Trophoblast cell (in vitro differentiated cells and primary cell): ENCODE measurements around the gene RSRP1.

Experiments used
- DNase-seq, 2 donors: peaks; one replicate each; pipeline ENCODE4 v3.0.0-alpha.2; 2016
- H2AFZ ChIP-seq: 2 replicates; pipeline ENCODE4 v1.6.1; 2013; ENCODE audit warnings: low read length, moderate library complexity, mild to moderate bottlenecking; ENCODE audit not compliant: insufficient read depth, poor library complexity
- H2AK5ac ChIP-seq: 2 replicates; pipeline ENCODE4 v1.6.1; 2013; ENCODE audit warnings: mild to moderate bottlenecking, low read length
- H2BK120ac ChIP-seq: 2 replicates; pipeline ENCODE4 v1.6.1; 2013; ENCODE audit warnings: low read length, mild to moderate bottlenecking, moderate library complexity; ENCODE audit not compliant: insufficient read depth, poor library complexity
- H2BK12ac ChIP-seq: 2 replicates; pipeline ENCODE4 v1.6.1; 2013; ENCODE audit warnings: mild to moderate bottlenecking, low read length, moderate library complexity
- H2BK5ac ChIP-seq: 2 replicates; pipeline ENCODE4 v1.6.1; 2013; ENCODE audit warnings: low read length, low read depth, moderate library complexity, mild to moderate bottlenecking; ENCODE audit not compliant: poor library complexity
- H3K14ac ChIP-seq: 2 replicates; pipeline ENCODE4 v1.6.1; 2013; ENCODE audit warnings: mild to moderate bottlenecking, low read length
- H3K18ac ChIP-seq: 2 replicates; pipeline ENCODE4 v1.6.1; 2013; ENCODE audit warnings: mild to moderate bottlenecking, low read length
- H3K23ac ChIP-seq: 2 replicates; pipeline ENCODE4 v1.6.1; 2013; ENCODE audit warnings: low read length
- H3K27ac ChIP-seq: 2 replicates; pipeline ENCODE4 v1.5.1; 2013; ENCODE audit warnings: low read depth, mild to moderate bottlenecking, inconsistent platforms, low read length, moderate library complexity
- H3K27me3 ChIP-seq: 2 replicates; pipeline ENCODE4 v1.6.1; 2013; ENCODE audit warnings: inconsistent platforms, mild to moderate bottlenecking, low read length, moderate library complexity; ENCODE audit not compliant: insufficient read depth
- H3K36me3 ChIP-seq, 2 experiments: 1 replicate in 1 of 2; 2 replicates in 1 of 2; pipeline ENCODE4 v1.6.1; 2013; ENCODE audit warnings: low read length in 2 of 2, mild to moderate bottlenecking in 2 of 2, moderate library complexity in 1 of 2; ENCODE audit not compliant: insufficient read depth in 2 of 2, control insufficient read depth in 1 of 2
- H3K4ac ChIP-seq: 2 replicates; pipeline ENCODE4 v1.6.1; 2013; ENCODE audit warnings: low read depth, mild to moderate bottlenecking, low read length, moderate library complexity
- H3K4me1 ChIP-seq, 2 experiments: 1 replicate in 1 of 2; 2 replicates in 1 of 2; pipeline ENCODE4 v1.6.1; 2013; ENCODE audit warnings: low read length in 2 of 2, mild to moderate bottlenecking in 2 of 2, moderate library complexity in 1 of 2; ENCODE audit not compliant: insufficient read depth in 2 of 2, control insufficient read depth in 1 of 2
- H3K4me2 ChIP-seq: 2 replicates; pipeline ENCODE4 v1.6.1; 2013; ENCODE audit warnings: inconsistent platforms, mild to moderate bottlenecking, low read length, moderate library complexity
- H3K4me3 ChIP-seq: 2 replicates; pipeline ENCODE4 v1.5.1; 2013; ENCODE audit warnings: mild to moderate bottlenecking, low read depth, low read length, inconsistent platforms
- H3K79me1 ChIP-seq: one replicate; pipeline ENCODE4 v1.6.1; 2013; ENCODE audit warnings: low read length
- H3K79me2 ChIP-seq: 2 replicates; pipeline ENCODE4 v1.6.1; 2013; ENCODE audit warnings: low read length, mild to moderate bottlenecking; ENCODE audit not compliant: control insufficient read depth, insufficient read depth, poor library complexity
- H3K9ac ChIP-seq: 2 replicates; pipeline ENCODE4 v1.6.1; 2013; ENCODE audit warnings: mild to moderate bottlenecking, low read length
- H3K9me3 ChIP-seq: 2 replicates; pipeline ENCODE4 v1.6.1; 2013; ENCODE audit warnings: low read depth, mild to moderate bottlenecking, control low read depth, inconsistent platforms, low read length; ENCODE audit not compliant: insufficient read depth
- H4K12ac ChIP-seq: 2 replicates; pipeline ENCODE4 v1.6.1; 2013; ENCODE audit warnings: low read depth, mild to moderate bottlenecking, low read length, moderate library complexity
- H4K8ac ChIP-seq: 2 replicates; pipeline ENCODE4 v1.6.1; 2013; ENCODE audit warnings: low read depth, mild to moderate bottlenecking, low read length, moderate library complexity
- H4K91ac ChIP-seq: one replicate; pipeline ENCODE4 v1.6.1; 2013; ENCODE audit warnings: low read depth, mild to moderate bottlenecking, low read length, moderate library complexity
- WGBS: extraction: QIAGEN DNeasy Blood & Tissue Kit; methylation state at CpG from one replicate; pipeline ENCODE4 v1.1.7; 2013; ENCODE audit warnings: missing lambda C conversion rate; ENCODE audit not compliant: insufficient read length, insufficient coverage; ENCODE audit errors: extremely low coverage; 5-methylcytosine and 5-hydroxymethylcytosine counted together

RSRP1 gene

GRCh38 chr1:25246600-25247023, 642 bp downstream of the RSRP1 start:
- H2AK5ac ChIP-seq, result peak overlapping the region; percentile 65
- H2BK12ac ChIP-seq, result no peak overlapping the region
- peak overlapping the region; percentile 78 for H3K14ac ChIP-seq
- WGBS, result no CpG with 5 or more reads among the region's 53 CpGs
- peaks cover 14 to 16% of the 10 kb centered on the region in 2 experiments for H3K36me3 ChIP-seq
- H3K4me1 ChIP-seq, result peaks cover 0 to 2% of the 10 kb centered on the region in 2 experiments
- peaks cover 2% of the 10 kb centered on the region for H3K9me3 ChIP-seq
- peak overlapping the region; percentile 96 for H3K4me3 ChIP-seq
- peak overlapping the region; percentile 52 for H4K8ac ChIP-seq
- peak overlapping the region; percentile 82 for H3K4me2 ChIP-seq
- H3K23ac ChIP-seq, result no peak overlapping the region
- H3K27ac ChIP-seq, result peak overlapping the region; percentile 94
- peak overlapping the region; percentile 96 for H3K4ac ChIP-seq
- peak overlapping the region; percentile 50 for H2AFZ ChIP-seq
- peak overlapping the region; percentile 66 for H4K91ac ChIP-seq
- peaks cover 14% of the 10 kb centered on the region for H3K79me1 ChIP-seq
- DNase-seq, result no peak
- H3K18ac ChIP-seq, result peak overlapping the region; percentile 87
- H3K79me2 ChIP-seq, result peaks cover 13% of the 10 kb centered on the region
- H4K12ac ChIP-seq, result peak overlapping the region; percentile 34
- H2BK5ac ChIP-seq, result peak overlapping the region; percentile 22
- peak overlapping the region; percentile 81 for H3K9ac ChIP-seq
- H3K27me3 ChIP-seq, result no peaks in the 10 kb centered on the region
- H2BK120ac ChIP-seq, result peak overlapping the region; percentile 57

DNA sequence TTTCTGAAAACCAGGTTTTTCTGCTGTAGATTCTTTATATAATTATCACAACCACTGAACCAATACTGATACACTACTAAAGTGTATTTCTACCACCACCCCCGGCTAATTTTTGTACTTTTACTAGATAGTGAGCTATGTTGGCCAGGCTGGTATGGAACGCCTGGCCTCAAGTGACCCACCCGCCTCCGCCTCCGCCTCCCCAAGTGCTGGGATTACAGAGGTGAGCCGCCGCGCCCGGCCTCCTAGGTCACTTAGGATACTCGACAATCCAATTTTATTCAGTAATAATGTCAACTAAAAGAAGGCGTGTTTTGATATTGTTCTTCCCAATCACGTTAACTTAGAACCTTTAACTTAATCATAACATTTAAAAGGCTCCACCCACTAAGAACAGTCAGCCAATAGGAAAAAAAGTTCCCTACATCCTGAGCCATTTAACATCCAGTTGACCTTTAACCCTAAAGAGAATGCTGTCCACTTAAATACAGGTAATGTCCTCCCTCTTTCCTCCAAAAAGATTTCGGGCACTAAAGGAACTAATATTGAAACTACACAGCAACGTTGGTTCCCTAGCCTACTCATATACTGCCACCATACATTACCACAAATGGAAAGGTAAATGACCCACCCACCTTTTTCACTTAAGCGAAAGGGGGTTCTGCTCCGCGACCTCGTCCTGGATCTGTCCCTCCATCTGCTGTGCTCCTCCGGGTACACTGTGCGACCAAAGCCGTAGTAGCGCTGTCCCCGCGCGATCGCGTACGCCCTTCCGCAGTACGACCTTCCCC, 1.2 kb downstream of the RSRP1 start:
- H3K27me3 ChIP-seq, result no peaks in the 10 kb centered on the region
- peak overlapping the region; percentile 52 for H4K8ac ChIP-seq
- peak overlapping the region; percentile 57 for H2BK120ac ChIP-seq
- no CpG with 5 or more reads among the region's 30 CpGs for WGBS
- H2AK5ac ChIP-seq, result peak overlapping the region; percentile 65
- peak overlapping the region; percentile 96 for H3K4ac ChIP-seq
- peak overlapping the region; percentile 34 for H4K12ac ChIP-seq
- H3K14ac ChIP-seq, result peak overlapping the region; percentile 78
- H3K4me3 ChIP-seq, result peak overlapping the region; percentile 96
- peaks cover 14% of the 10 kb centered on the region for H3K79me1 ChIP-seq
- peaks cover 13% of the 10 kb centered on the region for H3K79me2 ChIP-seq
- peaks cover 2% of the 10 kb centered on the region for H3K9me3 ChIP-seq
- H3K4me2 ChIP-seq, result peak overlapping the region; percentile 82
- no peak overlapping the region for H3K23ac ChIP-seq
- peak overlapping the region; percentile 81 for H3K9ac ChIP-seq
- H2BK12ac ChIP-seq, result no peak overlapping the region
- H3K27ac ChIP-seq, result peak overlapping the region; percentile 94
- peak overlapping the region; percentile 22 for H2BK5ac ChIP-seq
- peak overlapping the region; percentile 50 for H2AFZ ChIP-seq
- H4K91ac ChIP-seq, result peak overlapping the region; percentile 66
- peaks cover 19 to 20% of the 10 kb centered on the region in 2 experiments for H3K36me3 ChIP-seq
- peaks cover 0 to 2% of the 10 kb centered on the region in 2 experiments for H3K4me1 ChIP-seq
- H3K18ac ChIP-seq, result peak overlapping the region; percentile 87
- DNase-seq, result peak in 1 of 2 donors; percentile 56

GRCh38 chr1:25245393-25245792, 1.9 kb downstream of the RSRP1 start:
- Histone ChIP-seq H3K79me2 (peaks cover 13% of the 10 kb centered on the region), H3K36me3 (peaks cover 19 to 24% of the 10 kb centered on the region in 2 experiments), H2AK5ac (no peak overlapping the region), H4K91ac (no peak overlapping the region), H2BK120ac (no peak overlapping the region), H2BK5ac (no peak overlapping the region), H2AFZ (no peak overlapping the region), H3K14ac (no peak overlapping the region), H3K4me3 (no peak overlapping the region), H3K9me3 (peaks cover 2% of the 10 kb centered on the region), H3K9ac (no peak overlapping the region), H3K27ac (no peak overlapping the region), H2BK12ac (no peak overlapping the region), H3K4ac (no peak overlapping the region), H3K79me1 (peaks cover 14% of the 10 kb centered on the region), H3K23ac (no peak overlapping the region), H3K18ac (no peak overlapping the region), H4K8ac (no peak overlapping the region), H4K12ac (no peak overlapping the region), H3K4me1 (peaks cover 6 to 8% of the 10 kb centered on the region in 2 experiments), H3K4me2 (no peak overlapping the region), H3K27me3 (no peaks in the 10 kb centered on the region)
- DNase-seq, result no peak
- WGBS, result no CpG with 5 or more reads among the region's 5 CpGs

GRCh38 chr1:25243907-25244306, 3.3 kb downstream of the RSRP1 start:
- DNase-seq, result no peak
- no peak overlapping the region for H2BK12ac ChIP-seq
- peaks cover 19% of the 10 kb centered on the region for H3K79me1 ChIP-seq
- H3K4me3 ChIP-seq, result no peak overlapping the region
- H3K27me3 ChIP-seq, result no peaks in the 10 kb centered on the region
- peak overlapping the region; percentile 30 for H3K4ac ChIP-seq
- peaks cover 13% of the 10 kb centered on the region for H3K79me2 ChIP-seq
- H3K9ac ChIP-seq, result no peak overlapping the region
- no peak overlapping the region for H3K14ac ChIP-seq
- no CpG with 5 or more reads among the region's 6 CpGs for WGBS
- no peak overlapping the region for H2BK5ac ChIP-seq
- no peak overlapping the region for H2BK120ac ChIP-seq
- no peak overlapping the region for H4K8ac ChIP-seq
- H2AFZ ChIP-seq, result no peak overlapping the region
- no peak overlapping the region for H4K12ac ChIP-seq
- peaks cover 2% of the 10 kb centered on the region for H3K9me3 ChIP-seq
- H3K36me3 ChIP-seq, result peaks cover 19 to 24% of the 10 kb centered on the region in 2 experiments
- H3K27ac ChIP-seq, result no peak overlapping the region
- no peak overlapping the region for H2AK5ac ChIP-seq
- no peak overlapping the region for H3K23ac ChIP-seq
- H3K4me1 ChIP-seq, result peaks cover 6 to 8% of the 10 kb centered on the region in 2 experiments
- H3K4me2 ChIP-seq, result no peak overlapping the region
- no peak overlapping the region for H4K91ac ChIP-seq
- H3K18ac ChIP-seq, result no peak overlapping the region
